ENCODE data around the gene UBL4A.

UBL4A gene

GRCh38 chrX:154515090-154515965 is 28.9 kb upstream of the UBL4A start:
- no peak for TF ChIP-seq CTCF (IDR thresholded peaks at IDR 0.05; ENCODE audit: low read depth, low read length)
- no peak for DNase-seq (ENCODE audit: extremely low read depth, low read depth)

- no peak for DNase-seq (ENCODE audit: extremely low read depth, low read depth)
- TF ChIP-seq CTCF (IDR thresholded peaks at IDR 0.05; ENCODE audit: low read depth, low read length), result no peak
These were observed 27.3 kb upstream of the UBL4A start for GRCh38 chrX:154513716-154514115.

GRCh38 chrX:154512879-154513553 is 26.6 kb upstream of the UBL4A start:
- no peak for TF ChIP-seq CTCF (IDR thresholded peaks at IDR 0.05; ENCODE audit: low read depth, low read length)
- DNase-seq (ENCODE audit: extremely low read depth, low read depth), result no peak

- TF ChIP-seq CTCF (IDR thresholded peaks at IDR 0.05; ENCODE audit: low read depth, low read length), result no peak
- DNase-seq (ENCODE audit: extremely low read depth, low read depth), result no peak
These were observed 25.3 kb upstream of the UBL4A start for GRCh38 chrX:154511761-154512160.

- no peak for TF ChIP-seq CTCF (IDR thresholded peaks at IDR 0.05; ENCODE audit: low read depth, low read length)
- no peak for DNase-seq (ENCODE audit: extremely low read depth, low read depth)
These were observed 23.0 kb upstream of the UBL4A start for GRCh38 chrX:154509455-154509854.

GRCh38 chrX:154508384-154508745 is 21.9 kb upstream of the UBL4A start:
- no peak for DNase-seq (ENCODE audit: extremely low read depth, low read depth)
- TF ChIP-seq CTCF (IDR thresholded peaks at IDR 0.05; ENCODE audit: low read depth, low read length), result no peak

GRCh38 chrX:154507673-154508383 is 21.4 kb upstream of the UBL4A start:
- no peak for TF ChIP-seq CTCF (IDR thresholded peaks at IDR 0.05; ENCODE audit: low read depth, low read length)
- DNase-seq (ENCODE audit: extremely low read depth, low read depth), result no peak

Data from AG09319 (cell line).